ENCODE measurements around the gene BDKRB1.

DNA sequence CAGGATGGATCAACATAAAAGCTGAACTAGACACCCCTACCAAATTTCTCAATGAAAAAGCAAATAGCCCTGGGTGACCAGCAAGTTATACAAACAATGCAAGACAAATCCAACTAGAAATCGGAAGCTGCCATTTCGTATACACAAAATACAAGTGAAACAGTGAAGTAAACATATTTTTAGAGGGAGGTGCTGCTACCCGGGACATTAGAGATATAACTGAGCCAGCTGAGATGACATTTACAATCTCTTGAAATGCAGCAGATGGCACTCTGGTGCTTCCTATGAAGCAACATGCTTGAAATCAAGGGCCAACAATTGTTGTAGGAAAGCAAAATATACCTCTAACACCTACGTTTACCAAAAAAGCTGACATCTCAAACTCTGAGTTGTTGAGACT, 25.5 kb downstream of the BDKRB1 start:
- TF ChIP-seq TCF12 (IDR thresholded peaks at IDR 0.05; ENCODE audit: low read depth) (no peak), YY1 (IDR thresholded peaks at IDR 0.05; ENCODE audit: low read depth) (no peak), EP300 (IDR thresholded peaks at IDR 0.05; ENCODE audit: borderline replicate concordance) (no peak), FOXM1 (IDR thresholded peaks at IDR 0.05; ENCODE audit: borderline replicate concordance, low read depth) (no peak), TEAD4 (IDR thresholded peaks at IDR 0.05) (no peak)
